Right ventricle myocardium inferior (tissue), 1 donor: ENCODE data around the gene LCA5L. TPM values are rescaled to one million over a fixed set of nuclear protein-coding genes. Genes with fewer than 3 reads are reported as not detected.
"Not testable (repeated sequence)": the region's sequence is repeated elsewhere in the genome, so short reads cannot be mapped to it uniquely, and the experiment has no call there.

Experiments
- ATAC-seq: fragments of 200-7000 bp; cut with Tn5 transposase; one replicate; pipeline ENCODE4 v1.9.1; 2020; ENCODE audit warnings: mild to moderate bottlenecking, moderate library complexity
- DNase-seq: peaks from one replicate; pipeline ENCODE4 v3.0.0; 2021; ENCODE audit errors: missing footprints
- intact Hi-C: fragments of 100-400 bp; cut with DNase I; formaldehyde crosslinking; loops from one replicate; pipeline ENCODE4 v1.11.0; 2022
- total RNA-seq: library from RNA; stranded (reverse); fragmentation: NEBNext Ultra II Directional; extraction: Animal tissue kit (Norgen Biotek cat#: 25700); gene quantifications from one replicate; pipeline ENCODE4 v1.2.1, GENCODE V29; 2021
- donor health status: DM: no; HTN: yes; CAD: no; lungs with severe emphysema.

The LCA5L gene
- total RNA-seq, 1 donor from 2014 or later, result 0.46 TPM

DNA sequence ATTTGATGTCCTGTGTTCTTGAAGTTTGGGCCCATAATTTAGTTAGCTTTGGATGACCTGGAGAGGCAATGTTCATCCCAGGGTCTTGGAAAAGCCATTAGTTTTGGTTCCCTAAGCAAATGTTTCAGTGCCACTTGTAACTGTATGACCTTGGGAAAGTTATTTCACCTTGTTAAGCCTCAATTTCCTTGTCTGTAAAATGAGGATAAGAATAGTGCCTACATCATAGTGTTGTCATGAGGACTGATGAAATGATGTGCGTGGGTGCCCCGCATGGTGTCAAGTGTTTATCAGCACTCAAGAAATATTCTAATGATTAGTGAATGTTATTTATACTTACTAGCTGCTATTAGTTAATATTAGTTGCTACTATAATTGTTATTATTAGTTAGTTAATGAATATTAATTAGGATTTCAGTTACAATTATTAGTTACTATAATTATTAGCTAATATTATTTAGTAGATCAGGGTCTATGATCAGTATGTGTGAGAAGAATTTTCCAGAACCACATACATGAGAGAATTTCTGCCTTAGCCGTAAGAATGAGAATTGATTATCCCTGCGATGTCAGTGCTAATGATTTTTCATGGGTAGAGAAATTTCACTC, 8.1 kb upstream of the LCA5L start:
- DNase-seq (no peak), ATAC-seq (no peak)
- intact Hi-C loops, result no loop called here

DNA sequence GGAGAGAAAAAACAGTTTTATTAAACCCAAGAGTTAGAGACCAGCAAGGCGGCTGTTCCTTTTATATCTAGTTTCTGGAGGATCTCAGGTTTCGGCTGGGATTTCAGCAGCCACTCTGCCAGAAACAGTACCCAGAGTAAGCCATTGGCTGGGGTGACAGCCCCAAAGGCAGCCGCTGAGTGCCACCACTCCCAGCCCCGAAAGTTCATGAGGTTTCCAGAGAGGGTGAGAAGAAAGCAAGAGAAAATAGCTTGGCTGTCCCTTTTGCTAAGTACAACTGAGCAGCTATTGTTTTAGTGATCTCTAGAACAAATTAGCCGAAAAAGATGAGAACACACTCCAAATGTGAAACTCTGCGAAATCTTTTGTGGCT, 7.4 kb upstream of the LCA5L start:
- DNase-seq (no peak), ATAC-seq (no peak)
- intact Hi-C loops, result no loop called here

DNA sequence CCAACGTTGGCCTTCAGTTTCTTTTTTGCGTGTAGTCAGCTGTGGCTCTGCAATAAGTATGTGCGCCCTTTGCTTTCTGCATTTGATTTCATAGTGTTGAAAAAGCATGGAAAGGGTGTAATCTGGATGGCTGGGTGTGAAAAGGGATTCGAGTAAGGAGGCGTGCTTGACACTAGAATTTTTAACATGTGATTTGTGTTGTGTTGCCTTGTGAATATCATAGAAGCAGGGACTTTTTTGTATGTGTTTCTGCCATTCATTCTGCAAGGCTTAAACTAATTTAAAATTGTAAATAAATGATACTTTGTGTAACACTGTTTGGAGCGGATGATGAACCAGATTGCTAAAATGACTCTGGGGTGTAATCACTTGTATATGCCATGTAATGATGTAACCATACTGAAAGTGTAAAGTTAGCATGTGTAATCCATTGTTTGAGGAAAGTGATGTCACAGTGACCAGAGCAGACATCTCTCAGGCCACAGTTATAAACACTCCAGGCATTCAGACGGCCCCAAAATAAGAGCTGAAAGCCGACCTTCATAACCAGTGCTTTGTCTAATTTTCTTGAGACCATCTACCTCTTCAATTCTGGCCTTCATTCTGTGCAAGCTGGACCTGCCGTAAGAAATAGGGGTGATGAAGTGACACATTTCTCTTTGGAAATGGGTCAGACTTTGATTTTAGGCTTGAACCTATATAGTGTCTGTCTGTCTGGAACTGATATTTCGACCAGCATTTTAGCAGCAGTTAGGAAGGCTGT, 6.8 kb upstream of the LCA5L start:
- intact Hi-C loops, result no loop called here
- peak; percentile 32 for ATAC-seq

DNA sequence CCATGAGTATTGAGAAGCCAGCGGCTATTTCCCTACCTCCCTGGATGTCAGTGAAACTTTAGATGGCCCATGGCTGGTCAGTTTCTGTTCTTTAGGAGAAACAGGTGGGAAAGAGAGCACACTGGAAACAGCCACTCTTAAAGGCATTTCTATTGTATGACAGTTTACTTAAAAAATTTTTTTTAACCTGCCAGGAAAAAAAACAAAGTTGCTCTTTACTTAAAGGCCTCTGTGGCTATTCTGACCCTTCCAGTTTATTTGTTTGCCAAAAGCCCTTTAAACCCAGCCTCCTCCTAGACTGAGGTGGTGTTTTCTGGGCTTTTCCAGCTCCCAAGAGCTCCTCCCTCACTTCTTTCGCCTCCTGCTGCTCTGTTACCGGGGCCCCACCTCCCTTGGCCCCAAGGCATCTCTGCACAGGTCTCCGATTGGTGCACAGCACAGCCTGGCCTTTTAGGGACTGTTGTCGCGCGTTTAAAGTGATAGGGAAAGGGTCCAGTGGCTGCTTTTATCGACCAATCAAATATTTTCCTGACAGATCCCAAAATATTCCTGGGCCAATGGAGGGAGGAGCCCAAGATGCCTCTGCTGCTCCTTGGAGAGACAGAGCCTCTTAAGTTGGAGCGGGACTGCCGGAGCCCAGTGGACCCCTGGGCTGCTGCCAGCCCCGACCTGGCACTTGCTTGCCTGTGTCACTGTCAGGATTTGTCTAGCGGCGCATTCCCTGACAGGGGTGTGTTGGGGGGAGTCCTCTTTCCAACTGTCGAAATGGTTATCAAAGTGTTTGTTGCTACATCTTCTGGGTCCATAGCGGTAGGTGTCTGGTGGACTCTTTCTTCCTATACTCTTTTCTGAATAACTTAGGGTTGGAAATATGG, 6.0 kb upstream of the LCA5L start, which contains the start of gene SH3BGR:
Gene SH3BGR, plus strand, starts transcription at position 639 of the 875 bp plus-strand sequence. Its CDS starts 127 bp downstream, at position 766.
- intact Hi-C loops, result no loop called here
- peak; percentile 94 for ATAC-seq
- peak; percentile 84 for DNase-seq

More for the DNA sequence above, 6.8 kb upstream of the LCA5L start:
- no peak for DNase-seq

DNA sequence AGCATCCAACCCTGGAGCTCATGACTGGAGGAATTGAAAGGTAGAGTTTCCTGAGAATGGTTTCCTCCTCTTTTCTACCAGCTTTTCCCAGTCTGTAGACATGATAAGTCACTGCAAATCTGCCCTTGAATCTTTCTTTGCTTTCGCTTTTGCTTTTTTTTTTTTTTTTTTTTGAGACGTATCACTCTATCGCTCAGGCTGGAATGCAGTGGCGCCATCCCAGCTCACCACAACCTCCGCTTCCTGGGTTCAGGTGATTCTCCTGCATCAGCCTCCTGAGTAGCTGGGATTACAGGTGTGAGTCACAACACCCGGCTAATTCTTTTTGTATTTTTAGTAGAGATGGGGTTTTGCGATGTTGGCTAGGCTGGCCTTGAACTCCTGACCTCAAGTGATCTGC, 1.7 kb upstream of the LCA5L start:
- ATAC-seq (no peak), DNase-seq (no peak)
- intact Hi-C loops, result loop anchor here (2.0 kb wide), 1 partner anchor 134 kb away; the partner anchor contains the start of gene BRWD1

DNA sequence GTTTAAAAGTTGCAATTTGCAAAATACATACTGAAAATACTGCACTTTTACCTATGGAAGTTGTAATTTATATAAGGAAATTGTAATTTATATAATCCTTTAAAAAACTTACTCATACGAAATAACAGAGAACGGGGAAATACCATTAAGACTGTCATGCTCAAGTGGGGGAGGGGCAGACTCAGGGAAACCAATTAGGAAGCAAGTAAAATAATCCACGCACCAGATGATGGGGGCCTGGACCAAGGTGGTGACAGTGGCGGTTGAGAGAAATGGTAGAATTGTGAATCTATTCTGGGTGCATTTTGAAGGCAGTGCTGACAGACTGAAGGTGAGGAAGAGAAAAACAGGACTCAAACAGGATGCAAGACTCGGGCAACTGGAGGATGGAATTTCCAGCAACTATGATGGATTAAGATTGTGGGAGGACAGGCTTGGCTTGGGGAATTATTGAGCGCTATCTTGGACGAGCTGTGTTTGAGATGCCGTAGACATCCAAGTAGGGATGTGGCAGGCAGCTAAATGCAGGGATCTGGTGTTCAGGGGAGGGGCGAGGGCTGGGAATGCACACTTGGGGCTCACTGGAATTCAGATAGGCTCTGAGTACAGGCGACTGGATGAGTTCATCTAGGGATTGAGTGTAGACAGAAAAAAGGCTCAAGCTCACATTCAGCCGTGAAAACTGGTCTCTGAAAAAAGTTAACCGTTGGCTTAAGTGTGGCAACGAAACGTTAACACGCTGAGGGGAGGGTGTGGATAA, 977 bp downstream of the LCA5L start:
- intact Hi-C loops, result loop anchor here (5.0 kb wide), 1 partner anchor 57 kb away; no protein-coding TSS in a partner anchor
- ATAC-seq (no peak), DNase-seq (no peak)

DNA sequence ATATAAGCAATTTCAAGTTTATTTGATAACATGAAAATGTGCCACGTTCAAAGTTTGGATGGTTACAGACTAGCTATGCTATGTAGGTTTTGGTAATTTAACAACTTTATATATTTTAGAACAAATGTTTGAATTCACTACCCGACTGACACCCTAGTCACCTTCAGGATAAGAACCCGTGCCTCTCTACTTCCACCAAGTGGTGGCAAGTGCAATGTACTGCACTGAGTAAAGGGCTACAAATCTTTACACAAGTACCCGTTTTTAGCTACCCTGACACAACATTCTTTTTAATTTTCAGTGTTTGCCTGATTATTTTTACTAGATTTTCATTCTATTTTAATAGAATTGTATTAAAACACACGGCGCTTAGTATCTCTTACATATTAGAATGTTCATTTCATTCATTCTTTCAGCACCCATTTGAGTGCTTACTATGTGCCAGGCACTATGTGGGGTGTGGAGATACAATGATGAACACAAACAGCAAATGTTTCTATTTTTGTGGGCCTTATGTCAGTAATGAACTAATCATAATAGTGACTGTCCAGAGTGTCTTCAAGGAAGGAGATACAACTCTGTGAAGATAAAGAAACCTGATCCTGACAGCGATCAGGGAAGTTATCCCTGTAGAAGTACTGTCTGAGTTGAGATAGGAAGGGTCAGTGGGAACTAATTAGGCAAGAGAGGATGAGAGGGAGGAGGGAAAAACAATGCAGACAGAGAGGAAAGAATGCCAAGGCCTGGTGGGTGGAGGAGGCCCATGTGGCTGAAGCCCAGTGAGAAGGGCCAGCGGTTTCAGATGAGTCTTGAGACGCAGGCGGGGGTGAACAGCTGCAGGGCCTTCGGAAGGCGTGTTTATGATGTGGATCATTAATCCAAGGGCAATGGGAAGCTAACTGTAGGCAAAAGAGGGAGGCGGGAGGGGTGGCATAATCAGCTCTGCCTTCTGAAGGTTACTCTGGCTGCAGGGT, 3.8 kb downstream of the LCA5L start:
- no peak for DNase-seq
- intact Hi-C loops, result loop anchor here (5.0 kb wide), 1 partner anchor 54 kb away; no protein-coding TSS in a partner anchor
- no peak for ATAC-seq

DNA sequence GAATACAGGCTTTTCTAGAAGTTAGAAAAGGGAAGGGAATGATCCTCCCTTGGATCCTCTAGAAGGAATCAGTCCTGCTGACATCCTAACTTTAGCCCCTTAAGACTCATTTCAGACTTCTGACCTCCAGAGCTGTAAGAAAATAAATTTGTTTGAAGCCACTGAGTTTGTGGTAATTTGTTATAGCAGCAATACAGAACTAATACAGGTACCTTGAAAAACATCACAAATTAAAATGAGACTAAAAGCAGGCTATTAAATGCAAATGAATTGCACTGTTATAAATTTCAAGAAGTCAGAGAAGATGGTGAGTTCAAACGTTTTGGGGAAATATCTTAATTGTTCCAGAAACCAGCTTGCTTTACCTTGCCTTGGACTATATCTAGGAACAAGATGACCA, 6.3 kb downstream of the LCA5L start:
- DNase-seq, result no peak
- ATAC-seq, result no peak
- intact Hi-C loops, result no loop called here

DNA sequence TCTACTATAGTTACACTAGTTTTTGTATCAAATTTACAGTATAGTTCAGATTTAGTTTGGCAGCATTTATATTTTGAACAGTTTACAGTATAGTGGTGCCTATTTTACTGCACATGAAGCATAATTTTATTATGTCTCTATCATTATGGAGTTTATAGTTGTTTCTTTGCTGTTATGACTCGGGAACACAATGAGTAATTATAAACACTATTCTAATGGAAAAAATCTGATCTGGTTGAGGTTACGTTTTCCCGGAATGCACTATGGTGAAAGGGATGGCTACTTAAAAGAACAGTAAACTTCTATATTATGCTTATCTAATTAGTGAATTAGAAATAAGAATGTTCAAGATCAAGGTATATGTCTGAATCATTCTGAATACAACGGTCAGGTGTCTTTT, 10.6 kb downstream of the LCA5L start:
- ATAC-seq (no peak), DNase-seq (no peak)
- intact Hi-C loops, result no loop called here

DNA sequence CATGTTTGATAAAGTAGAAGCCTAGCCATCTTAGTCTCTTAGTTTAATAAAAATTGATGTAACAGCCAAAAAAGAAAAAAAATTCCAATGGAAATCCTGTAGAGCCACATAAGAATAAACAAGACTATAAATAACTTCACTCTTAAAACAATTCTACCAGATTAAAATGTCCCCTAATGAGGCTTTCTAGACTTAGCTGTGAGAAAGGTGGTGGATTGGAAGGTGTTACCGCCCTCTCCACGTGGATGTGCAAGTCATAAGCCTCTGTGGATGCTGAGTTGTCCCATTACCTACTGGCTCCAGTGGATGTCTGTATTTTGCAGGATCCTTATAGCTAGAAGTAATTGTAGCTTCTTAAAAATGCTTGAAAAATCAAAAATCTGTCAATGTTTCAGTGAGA, 14.6 kb downstream of the LCA5L start:
- ATAC-seq, result no peak
- intact Hi-C loops, result no loop called here
- no peak for DNase-seq

DNA sequence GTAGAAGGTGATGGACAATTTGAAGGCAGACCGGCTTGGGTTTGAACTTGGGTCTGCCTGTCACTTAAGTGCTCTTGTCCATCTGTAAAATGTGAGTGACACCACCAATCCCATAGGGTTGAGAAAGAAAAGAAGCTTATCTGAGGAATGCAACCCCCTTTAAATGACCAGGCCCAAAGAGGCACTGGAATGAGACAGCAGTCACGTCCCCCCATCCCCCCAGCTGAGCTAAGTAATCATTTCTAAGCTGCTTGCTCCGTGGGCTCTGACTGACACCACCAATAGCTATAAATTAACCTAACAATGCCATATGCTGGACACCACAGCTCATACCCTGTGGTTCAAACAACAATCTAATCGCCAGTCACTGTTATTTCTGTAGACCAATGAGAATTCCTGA, 15.1 kb downstream of the LCA5L start:
- no peak for ATAC-seq
- intact Hi-C loops, result no loop called here
- DNase-seq, result no peak

DNA sequence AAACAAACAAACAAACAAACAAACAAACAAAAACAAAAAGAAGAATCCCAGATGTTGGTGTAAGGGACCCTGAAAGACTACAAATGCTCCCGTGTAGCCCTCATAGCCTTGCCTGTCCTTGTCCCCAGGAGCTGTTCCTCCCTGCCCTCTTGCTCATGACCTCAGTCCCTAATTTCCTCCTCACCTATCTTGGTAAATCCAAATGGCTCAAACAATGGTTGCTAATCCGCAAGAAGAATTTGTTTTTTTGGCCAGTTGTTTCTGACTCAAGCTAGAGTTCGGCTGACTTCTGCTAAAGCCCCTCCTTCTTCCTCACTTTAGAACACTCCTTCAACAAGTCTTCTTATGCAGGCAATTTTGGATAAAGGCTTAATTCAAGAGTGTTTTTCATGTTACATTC, 15.6 kb downstream of the LCA5L start:
- DNase-seq, result no peak
- intact Hi-C loops, result no loop called here
- ATAC-seq, result no peak

DNA sequence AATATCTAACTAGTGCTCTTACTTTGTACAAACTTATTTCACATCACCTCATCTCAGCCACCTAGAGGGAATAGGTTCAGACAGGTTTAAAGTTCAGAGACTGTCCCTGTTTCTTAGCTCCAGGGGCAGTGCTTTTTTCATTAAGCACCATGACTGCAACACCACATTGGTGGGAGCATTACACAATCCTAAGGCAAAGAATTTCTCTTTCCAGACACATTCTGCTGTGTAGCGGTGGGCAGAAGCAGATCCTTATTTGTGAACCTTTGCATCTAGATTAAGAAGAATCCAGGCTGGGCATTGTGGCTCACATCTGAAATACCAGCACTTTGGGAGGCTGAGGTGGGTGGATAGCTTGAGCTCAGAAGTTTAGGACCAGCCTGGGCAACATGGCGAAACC, 16.1 kb downstream of the LCA5L start:
- no peak for DNase-seq
- intact Hi-C loops, result no loop called here
- no peak for ATAC-seq

DNA sequence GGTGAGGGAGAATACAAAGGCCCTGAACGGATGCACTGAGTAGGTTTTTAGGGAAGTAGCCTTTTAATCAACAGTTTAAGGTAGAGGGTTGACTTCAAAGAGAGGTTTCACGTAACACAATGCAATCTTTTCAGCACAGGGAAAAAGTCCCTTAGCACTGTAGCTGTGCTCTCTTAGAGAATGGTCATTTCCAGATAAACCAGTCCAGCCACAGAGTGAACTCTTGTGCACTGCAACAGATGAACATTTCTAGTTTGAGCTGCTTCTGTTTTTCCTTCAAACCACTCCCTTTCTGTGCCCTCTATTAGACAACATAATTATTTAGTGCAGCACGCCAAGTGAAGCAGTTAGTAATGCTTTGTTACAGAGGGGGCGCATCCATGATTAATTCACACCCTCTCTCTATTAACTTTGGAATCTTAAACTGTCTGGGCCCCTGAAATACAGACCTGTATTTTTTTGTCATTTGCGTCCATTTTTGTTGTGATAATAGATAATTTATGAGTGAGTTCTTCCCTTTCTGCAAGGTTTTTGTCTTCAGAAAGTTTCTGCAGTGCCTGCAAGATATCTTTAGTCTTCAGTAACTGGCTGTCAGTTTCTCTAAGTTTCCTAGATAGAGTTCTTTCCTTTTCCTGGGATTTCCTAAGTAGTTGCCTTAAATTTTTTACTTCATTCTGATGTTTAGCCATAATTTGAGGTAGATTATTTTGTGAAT, 22.9 kb downstream of the LCA5L start:
- intact Hi-C loops, result no loop called here
- no peak for ATAC-seq
- no peak for DNase-seq

DNA sequence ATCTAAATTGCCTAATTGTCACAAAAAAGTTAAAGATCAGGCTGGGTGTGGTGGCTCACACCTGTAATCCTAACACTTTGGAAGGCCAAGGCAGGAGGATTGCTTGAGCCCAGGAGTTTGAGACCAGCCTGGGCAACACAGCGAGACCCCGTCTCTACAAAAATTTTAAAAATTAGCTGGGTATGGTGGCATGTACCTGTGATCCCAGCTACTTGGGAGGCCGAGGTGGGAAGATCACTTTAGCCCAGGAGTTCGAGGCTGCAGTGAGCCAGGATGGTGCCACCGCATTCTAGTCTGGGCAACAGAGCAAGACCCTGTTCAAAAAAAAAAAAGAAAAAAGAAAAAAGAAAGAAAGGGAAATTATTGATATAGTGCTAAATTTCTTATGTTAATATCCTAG, 26.4 kb downstream of the LCA5L start:
- ATAC-seq, intact Hi-C loops, DNase-seq: not testable (repeated sequence)

DNA sequence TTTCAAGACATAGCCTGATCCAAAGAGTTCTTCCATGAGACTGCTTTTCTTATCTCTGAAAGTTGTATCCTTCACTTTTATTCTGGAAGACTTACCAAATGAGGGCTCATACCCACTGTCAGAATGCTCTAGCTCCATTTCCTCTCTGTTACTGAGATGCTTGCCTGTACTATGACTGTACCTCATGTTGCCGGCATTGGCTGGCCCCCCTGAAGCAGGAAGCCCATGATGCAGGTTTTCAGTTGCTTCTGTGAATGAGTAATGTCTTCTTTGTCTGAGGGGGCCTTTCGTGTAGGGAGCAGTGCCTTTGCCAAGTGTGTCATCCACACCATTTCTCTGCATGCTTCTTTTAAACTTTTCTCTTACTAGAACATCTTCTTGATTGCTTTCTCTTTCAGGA, 39.5 kb downstream of the LCA5L start:
- intact Hi-C loops, result no loop called here
- ATAC-seq, result no peak

DNA sequence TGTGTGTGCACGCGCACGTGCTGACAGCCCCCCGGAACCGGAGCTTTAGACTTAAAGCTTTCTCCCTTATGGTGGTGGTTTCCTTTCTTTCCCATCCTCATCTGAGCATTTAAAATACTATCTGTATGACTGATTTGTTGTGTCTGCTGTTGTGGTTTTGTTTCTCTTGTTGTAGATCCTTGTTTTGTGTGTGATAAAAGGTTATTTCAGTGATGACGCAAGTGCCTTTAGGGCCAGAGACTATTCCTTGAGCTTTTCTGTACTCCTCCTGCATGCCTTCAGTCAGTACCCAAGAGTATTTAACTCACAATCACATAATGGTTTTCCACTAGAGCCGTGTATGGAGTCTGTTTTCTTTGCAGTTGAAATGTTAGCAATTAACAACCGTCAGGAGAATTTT, 45.4 kb downstream of the LCA5L start:
- intact Hi-C loops, result no loop called here
- DNase-seq, result no peak
- no peak for ATAC-seq

More for the DNA sequence above, 39.5 kb downstream of the LCA5L start:
- DNase-seq, result peak; percentile 17
